OCI-LY1 (cell line): Measurements from ENCODE around the gene GPD2.

Experiments
- H2AFZ ChIP-seq: fragments of 200-600 bp; sonication (generic), shearing (Covaris generic); 2 replicates; pipeline ENCODE4 v1.6.0; 2014; ENCODE audit warnings: antibody characterized with exemption, mild to moderate bottlenecking, low read length
- H3F3A ChIP-seq: fragments of 200-600 bp; sonication (generic), shearing (Covaris generic); 2 replicates; pipeline ENCODE4 v1.6.0; 2014; ENCODE audit warnings: mild to moderate bottlenecking, antibody characterized with exemption, low read length, moderate library complexity; ENCODE audit not compliant: insufficient read depth
- H3K27ac ChIP-seq: fragments of 200-600 bp; sonication (generic); 2 replicates; pipeline ENCODE4 v1.5.1; 2014; ENCODE audit warnings: low read length, mixed run types, mild to moderate bottlenecking, low read depth; ENCODE audit not compliant: poor library complexity, severe bottlenecking
- H3K27me3 ChIP-seq: fragments of 200-600 bp; sonication (generic); 2 replicates; pipeline ENCODE4 v1.6.0; 2014; ENCODE audit warnings: antibody characterized with exemption, mild to moderate bottlenecking, low read length, moderate library complexity; ENCODE audit not compliant: insufficient read depth
- H3K36me3 ChIP-seq: fragments of 200-600 bp; sonication (generic); 2 replicates; pipeline ENCODE4 v1.6.1; 2014; ENCODE audit warnings: mild to moderate bottlenecking, antibody characterized with exemption, low read length, moderate library complexity, mixed read lengths; ENCODE audit not compliant: insufficient read depth
- H3K4me1 ChIP-seq: fragments of 200-600 bp; sonication (generic); 2 replicates; pipeline ENCODE4 v1.5.1; 2014; ENCODE audit warnings: mild to moderate bottlenecking, low read length, moderate library complexity; ENCODE audit not compliant: insufficient read depth, severe bottlenecking
- H3K4me2 ChIP-seq: fragments of 200-600 bp; sonication (generic), shearing (Covaris generic); 2 replicates; pipeline ENCODE4 v1.6.1; 2014; ENCODE audit warnings: low read length
- H3K4me3 ChIP-seq: fragments of 200-600 bp; sonication (generic); 2 replicates; pipeline ENCODE4 v1.5.1; 2014; ENCODE audit warnings: low read length, low read depth, mild to moderate bottlenecking, mixed read lengths; ENCODE audit not compliant: poor library complexity, severe bottlenecking
- H3K79me2 ChIP-seq: fragments of 200-600 bp; shearing (Covaris generic); 2 replicates; pipeline ENCODE4 v1.6.1; 2016; ENCODE audit warnings: mixed run types, low read length, mixed read lengths; ENCODE audit not compliant: insufficient read depth
- H3K9ac ChIP-seq: fragments of 200-600 bp; sonication (generic), shearing (Covaris generic); 2 replicates; pipeline ENCODE4 v1.6.1; 2014; ENCODE audit warnings: mild to moderate bottlenecking, low read length, mixed read lengths
- H3K9me2 ChIP-seq: fragments of 200-600 bp; sonication (generic), shearing (Covaris generic); 2 replicates; pipeline ENCODE4 v1.6.1; 2014; ENCODE audit warnings: low read depth, mild to moderate bottlenecking, low read length, mixed read lengths
- H3K9me3 ChIP-seq: fragments of 200-600 bp; shearing (Covaris generic); 2 replicates; pipeline ENCODE4 v1.6.1; 2014; ENCODE audit warnings: low read length, mixed read lengths
- H4K20me1 ChIP-seq: fragments of 200-600 bp; sonication (generic), shearing (Covaris generic); 2 replicates; pipeline ENCODE4 v1.6.0; 2016; ENCODE audit warnings: mild to moderate bottlenecking, low read length; ENCODE audit not compliant: insufficient read depth
- CTCF ChIP-seq: fragments of 200-600 bp; sonication (generic), shearing (Covaris generic); IDR thresholded peaks from 2 replicates; pipeline ENCODE4 v1.5.1; 2017; ENCODE audit warnings: mild to moderate bottlenecking, antibody characterized with exemption, low read length, moderate library complexity, mixed read lengths
- EZH2 ChIP-seq: fragments of 200-600 bp; sonication (generic), shearing (Covaris generic); IDR thresholded peaks from 2 replicates; pipeline ENCODE4 v1.8.0; 2017; ENCODE audit warnings: borderline replicate concordance, mixed run types, mild to moderate bottlenecking, antibody characterized with exemption, low read length, moderate library complexity, mixed read lengths

The GPD2 gene

GRCh38 chr2:156576005-156576404 is 139.8 kb downstream of the GPD2 start:
- Histone ChIP-seq H3K4me1 (no peaks in the 10 kb centered on the region), H2AFZ (no peak overlapping the region), H3K4me3 (no peak overlapping the region), H3K27me3 (no peaks in the 10 kb centered on the region), H3K36me3 (no peaks in the 10 kb centered on the region), H3F3A (no peaks in the 10 kb centered on the region), H3K27ac (no peak overlapping the region), H3K9ac (no peak overlapping the region), H4K20me1 (no peaks in the 10 kb centered on the region), H3K9me2 (no peaks in the 10 kb centered on the region), H3K4me2 (no peak overlapping the region), H3K79me2 (no peaks in the 10 kb centered on the region), H3K9me3 (no peaks in the 10 kb centered on the region)
- TF ChIP-seq EZH2 (no peak), CTCF (no peak)

GRCh38 chr2:156580501-156580900 is 144.3 kb downstream of the GPD2 start:
- H3K36me3 ChIP-seq: no peaks in the 10 kb centered on the region
- H3K4me3 ChIP-seq: no peak overlapping the region
- no peaks in the 10 kb centered on the region for H3K9me2 ChIP-seq
- H3F3A ChIP-seq: no peaks in the 10 kb centered on the region
- H3K9me3 ChIP-seq: no peaks in the 10 kb centered on the region
- no peaks in the 10 kb centered on the region for H3K4me1 ChIP-seq
- no peak overlapping the region for H3K27ac ChIP-seq
- no peaks in the 10 kb centered on the region for H3K27me3 ChIP-seq
- H2AFZ ChIP-seq: no peak overlapping the region
- no peak overlapping the region for H3K9ac ChIP-seq
- H3K4me2 ChIP-seq: no peak overlapping the region
- TF ChIP-seq CTCF (no peak), EZH2 (no peak)
- H3K79me2 ChIP-seq: no peaks in the 10 kb centered on the region
- no peaks in the 10 kb centered on the region for H4K20me1 ChIP-seq

- no peaks in the 10 kb centered on the region for H3K79me2 ChIP-seq
- no peak overlapping the region for H3K27ac ChIP-seq
- no peaks in the 10 kb centered on the region for H3K9me2 ChIP-seq
- no peaks in the 10 kb centered on the region for H3K27me3 ChIP-seq
- no peak for TF ChIP-seq CTCF
- no peaks in the 10 kb centered on the region for H3K36me3 ChIP-seq
- H3K4me3 ChIP-seq: no peak overlapping the region
- no peak overlapping the region for H2AFZ ChIP-seq
- H3K4me1 ChIP-seq: no peaks in the 10 kb centered on the region
- no peaks in the 10 kb centered on the region for H3K9me3 ChIP-seq
- H3K9ac ChIP-seq: no peak overlapping the region
- no peak overlapping the region for H3K4me2 ChIP-seq
- H3F3A ChIP-seq: no peaks in the 10 kb centered on the region
- H4K20me1 ChIP-seq: no peaks in the 10 kb centered on the region
Measured at GRCh38 chr2:156581280-156581679, 145.1 kb downstream of the GPD2 start.
